ENCODE results near the gene ATP4A. TPM values are rescaled to one million over a fixed set of nuclear protein-coding genes. Genes with fewer than 3 reads are reported as not detected.

ATP4A gene
- total and polyA plus RNA-seq, 9 of the 15 experiments (the other 6 are each of a cell fraction or from before 2014, with no cell fraction given): 0.15 TPM; not detected in 8

GRCh38 chr19:35507561-35507960 is 55.9 kb downstream of the ATP4A start:
- FAIRE-seq: no peak
- POLR2A ChIA-PET: no interaction called here
- CTCF ChIA-PET (ENCODE audit: low intra/inter-chr PET ratio): no interaction called here
- Histone ChIP-seq H4K20me1 (replicated peaks; ENCODE audit: control insufficient read depth, insufficient read depth, low read length) (peaks cover 16% of the 10 kb centered on the region; the same call in 1 of the 2 replicates), H3K9me1 (ENCODE audit: control insufficient read depth, insufficient read depth, low read length) (no peaks in the 10 kb centered on the region), H3K4me2 (ENCODE audit: insufficient read depth, low read length) (no peak overlapping the region), H3K9ac (ENCODE audit: insufficient read depth in 1 of 2, low read depth in 2 of 2, low read length in 2 of 2) (no peak overlapping the region), H3K27me3 (ENCODE audit: control insufficient read depth in 2 of 2, insufficient read depth in 2 of 2, low read length in 2 of 2) (peaks cover 67 to 90% of the 10 kb centered on the region in 2 experiments), H3K36me3 (ENCODE audit: control insufficient read depth, insufficient read depth, low read length) (no peaks in the 10 kb centered on the region), H3K4me3 (no peak overlapping the region), H3K4me1 (replicated peaks in 1 of 2; ENCODE audit: control insufficient read depth in 2 of 2, insufficient read depth in 2 of 2, low read length in 2 of 2) (peaks cover 0 to 18% of the 10 kb centered on the region in 2 experiments; a peak in 2 of 5 replicates), H3K9me3 (replicated peaks; ENCODE audit: control insufficient read depth, insufficient read depth, low read depth, low read length) (no peaks in the 10 kb centered on the region), H2AFZ (ENCODE audit: low read depth, low read length) (no peak overlapping the region), H3K79me2 (ENCODE audit: control insufficient read depth, insufficient read depth, low read length) (no peaks in the 10 kb centered on the region), H3K27ac (ENCODE audit: extremely low read depth, low read depth, low read length) (no peak overlapping the region)
- WGBS (ENCODE audit: insufficient coverage, low coverage, missing lambda C conversion rate): 0% methylated on average over 10 of the region's 11 CpGs
- in situ Hi-C loops (cut with MboI) (no loop called here), intact Hi-C loops (cut with micrococcal nuclease) (no loop called here)
- no peak for ATAC-seq
- TF ChIP-seq DMBX1 (CRISPR knock-in tag; IDR thresholded peaks at IDR 0.05; ENCODE audit: borderline replicate concordance): no peak
- TF ChIP-seq PRDM10 (IDR thresholded peaks at IDR 0.05; ENCODE audit: partially characterized antibody): peak; percentile 46
- no peak for TF ChIP-seq MLX (CRISPR knock-in tag; conservative IDR thresholded peaks at IDR 0.05)
- peak; percentile 72 for TF ChIP-seq CBX8 (IDR thresholded peaks at IDR 0.05; ENCODE audit: borderline replicate concordance, extremely low read depth, low read depth, low read length, poor library complexity, severe bottlenecking)
- BruUV-seq (replicated peaks): no TSS peak
- DNase-seq (ENCODE audit: extremely low read depth in 1 of 4, low spot score in 3 of 4): no peak

All from K562 (cell line).